ENCODE results near the gene FUT2.

Gene FUT2

GRCh38 chr19:48751845-48752495 lies 56.2 kb downstream of the FUT2 start:
- TF ChIP-seq CTCF (IDR thresholded peaks at IDR 0.05; ENCODE audit: low read depth, low read length): no peak
- H3K4me3 ChIP-seq (ENCODE audit: low read depth, low read length): peak overlapping the region; percentile 31

DNA sequence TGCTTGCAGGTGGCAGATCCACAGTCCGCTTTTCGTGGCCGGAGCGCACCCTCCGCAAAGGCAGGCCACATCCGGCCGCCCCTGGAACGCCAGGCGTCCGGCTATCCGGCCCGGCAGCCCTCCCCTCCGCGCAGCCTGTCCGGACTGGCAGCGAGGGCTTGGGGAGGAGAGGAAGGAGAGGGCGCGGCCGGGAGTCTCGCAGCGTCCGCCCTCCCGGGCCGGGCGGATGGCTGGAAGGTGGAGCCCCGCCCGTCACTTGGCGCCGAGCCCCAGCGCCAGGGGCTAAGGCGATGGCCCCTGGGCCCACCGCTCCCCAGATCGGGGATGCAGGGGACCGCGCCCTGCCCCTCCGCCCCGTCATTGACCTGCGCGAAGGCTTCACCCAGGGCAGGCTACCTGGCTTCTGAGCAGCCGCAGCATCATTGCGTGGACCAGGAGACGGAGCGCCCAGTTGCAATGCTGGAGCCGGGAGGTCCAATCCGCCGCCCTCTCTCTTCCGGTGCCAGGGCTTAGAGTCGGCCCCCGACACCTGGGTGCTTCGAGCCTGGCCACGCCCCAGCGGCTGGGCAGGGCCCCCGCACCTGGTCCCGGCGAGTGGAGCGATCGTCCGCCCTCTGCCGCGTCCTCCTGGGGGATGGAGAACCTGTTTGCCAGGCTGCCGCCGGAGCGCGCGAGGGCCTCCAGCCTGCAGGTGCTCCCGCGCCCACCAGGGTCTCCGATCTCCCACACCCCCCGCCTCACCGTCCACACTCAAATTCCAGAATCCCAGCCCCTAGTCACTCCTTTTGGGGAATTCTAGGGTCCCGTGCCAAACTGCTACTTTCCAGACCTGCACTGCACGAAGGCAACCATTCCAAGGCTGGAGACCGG lies 57.0 kb downstream of the FUT2 start, which contains the start of gene FUT1:
FUT1 (minus strand) TSS at position 146 of the 870 bp plus-strand sequence. CDS start 1,360 bp downstream, outside the sequence.
- H3K4me3 ChIP-seq (ENCODE audit: low read depth, low read length): peak within 1 kb of the TSS; percentile 31
- no peak for TF ChIP-seq CTCF (IDR thresholded peaks at IDR 0.05; ENCODE audit: low read depth, low read length)

DNA sequence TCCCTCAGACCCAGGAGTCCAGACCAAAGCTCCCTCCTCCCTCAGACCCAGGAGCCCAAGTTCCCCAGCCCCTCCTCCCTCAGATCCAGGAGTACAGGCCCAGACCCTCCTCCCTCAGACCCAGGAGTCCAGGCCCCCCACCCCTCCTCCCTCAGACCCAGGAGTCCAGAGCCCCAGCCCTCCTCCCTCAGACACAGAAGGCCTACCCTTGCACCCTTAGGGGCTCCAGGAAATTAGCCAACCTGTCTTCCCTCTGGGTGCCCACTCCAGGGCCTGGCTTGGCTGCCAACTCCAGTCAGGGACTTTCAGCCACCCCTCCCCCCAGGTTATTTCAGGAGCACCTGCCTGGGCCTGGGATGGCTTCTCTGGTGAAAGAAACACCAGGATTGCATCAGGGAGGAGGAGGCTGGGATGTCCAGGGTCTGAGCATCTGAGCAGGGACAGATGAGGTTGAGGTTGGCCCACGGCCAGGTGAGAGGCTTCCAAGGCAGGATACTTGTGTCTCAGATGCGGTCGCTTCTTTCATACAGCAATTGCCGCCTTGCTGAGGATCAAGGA lies 59.4 kb downstream of the FUT2 start, which contains the start of gene FGF21:
FGF21 (plus strand) TSS at position 441 of the 558 bp plus-strand sequence. CDS start 713 bp downstream, outside the sequence.
- H3K4me3 ChIP-seq (ENCODE audit: low read depth, low read length): no peak within 1 kb of the TSS
- TF ChIP-seq CTCF (IDR thresholded peaks at IDR 0.05; ENCODE audit: low read depth, low read length): no peak

Data from WI38 (cell line).